ENCODE results near the gene KMT5C.

The KMT5C gene

GRCh38 chr19:55346725-55347441, 7.2 kb downstream of the KMT5C start:
- DNase-seq (ENCODE audit: low read depth, low spot score) = no peak

DNA sequence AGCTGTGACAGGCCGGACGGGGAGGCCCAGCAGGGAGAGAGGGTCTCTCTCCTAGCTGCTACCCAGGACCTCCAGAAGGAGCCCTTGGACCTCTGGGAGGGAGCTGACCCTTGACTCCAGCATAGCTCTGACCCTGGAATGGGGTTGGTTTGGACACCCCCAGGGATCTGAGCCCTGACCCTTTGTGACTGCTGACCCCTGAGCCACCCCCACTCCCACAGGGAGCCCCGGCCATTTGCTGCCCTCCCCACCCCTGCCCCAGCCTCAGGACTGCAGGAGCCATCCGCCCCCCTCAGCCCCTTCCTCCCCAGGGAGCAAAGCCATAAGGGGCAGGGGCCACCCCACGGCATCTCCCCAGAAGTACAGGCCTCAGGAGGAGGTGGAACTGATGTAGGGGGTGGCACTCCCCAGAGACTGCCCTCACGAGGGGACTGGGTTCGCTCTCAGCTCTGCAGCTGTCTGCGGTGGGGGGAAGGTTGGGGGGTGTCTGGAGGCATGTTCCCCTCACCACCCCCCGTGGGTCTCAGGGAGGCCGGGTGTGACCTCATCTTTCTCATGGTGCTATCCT, 7.8 kb downstream of the KMT5C start:
- no peak for DNase-seq (ENCODE audit: low read depth, low spot score)

DNA sequence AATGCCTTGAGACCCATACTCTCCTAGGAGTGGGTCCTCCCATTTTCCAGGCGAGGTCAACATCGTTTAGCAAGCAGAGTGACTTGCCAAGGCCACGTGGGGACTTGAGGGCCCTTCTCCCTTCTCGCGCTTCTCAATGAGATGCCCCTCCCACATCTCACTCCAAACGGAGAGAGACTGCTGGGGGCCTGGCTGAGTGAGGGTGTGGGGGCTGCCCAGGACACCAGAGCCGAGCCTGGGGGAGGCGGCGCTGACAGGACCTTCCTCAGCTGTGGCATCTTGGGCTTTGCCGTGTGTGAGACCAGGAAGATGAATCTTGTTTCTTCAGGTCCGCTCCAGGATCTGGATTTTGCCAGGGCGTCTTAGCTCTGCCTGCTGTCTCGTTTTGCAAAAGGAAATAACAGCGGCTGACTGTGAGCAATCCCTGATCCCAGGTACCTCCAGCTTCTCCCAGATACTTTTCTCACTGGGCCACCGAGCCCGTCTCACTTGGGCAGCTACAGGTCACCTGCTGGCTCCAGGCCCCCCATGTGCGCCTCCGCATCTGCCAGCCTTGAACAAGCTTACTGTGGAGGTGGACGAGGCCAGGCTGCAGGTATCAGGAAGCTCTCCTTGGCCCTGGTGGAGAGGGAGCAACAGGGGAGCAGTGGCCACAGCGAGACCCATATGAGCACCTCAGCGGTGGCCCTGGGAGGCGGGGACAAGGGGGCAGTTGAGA, 8.8 kb downstream of the KMT5C start:
- DNase-seq (ENCODE audit: low read depth, low spot score) = no peak

DNA sequence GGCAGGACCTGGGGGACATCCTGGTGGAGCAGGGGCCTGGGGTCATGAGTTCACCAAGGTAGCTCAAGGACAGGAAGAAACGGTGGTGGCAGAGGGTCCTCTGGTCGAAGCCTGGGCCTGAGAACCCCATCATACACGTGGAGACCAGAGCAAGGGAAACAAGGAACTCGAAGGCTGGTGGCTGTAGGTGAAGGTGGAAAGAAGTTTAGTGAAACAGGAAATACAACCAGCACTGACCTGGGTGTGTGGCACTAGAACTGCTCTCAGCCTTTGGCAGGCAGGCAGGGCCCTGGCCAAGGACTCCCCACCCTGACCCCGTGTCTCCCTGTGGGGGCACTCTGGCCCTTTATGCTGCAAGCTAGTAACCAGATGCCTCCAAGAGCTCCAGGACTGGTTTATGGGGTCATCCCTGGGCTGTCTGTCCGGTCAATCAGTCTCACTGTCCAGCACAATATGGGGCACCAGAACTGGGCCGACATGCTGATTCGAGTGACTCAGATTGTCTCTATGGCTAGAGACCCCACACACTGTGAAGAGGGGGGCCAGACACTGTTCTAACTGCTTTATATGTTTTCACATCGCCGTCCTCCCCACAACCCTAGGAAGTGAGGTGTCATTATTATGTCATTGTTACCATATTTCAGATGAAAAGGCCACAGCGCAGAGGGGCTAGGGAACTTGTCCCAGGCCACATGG, 11.1 kb downstream of the KMT5C start:
- DNase-seq (ENCODE audit: low read depth, low spot score) = no peak

DNA sequence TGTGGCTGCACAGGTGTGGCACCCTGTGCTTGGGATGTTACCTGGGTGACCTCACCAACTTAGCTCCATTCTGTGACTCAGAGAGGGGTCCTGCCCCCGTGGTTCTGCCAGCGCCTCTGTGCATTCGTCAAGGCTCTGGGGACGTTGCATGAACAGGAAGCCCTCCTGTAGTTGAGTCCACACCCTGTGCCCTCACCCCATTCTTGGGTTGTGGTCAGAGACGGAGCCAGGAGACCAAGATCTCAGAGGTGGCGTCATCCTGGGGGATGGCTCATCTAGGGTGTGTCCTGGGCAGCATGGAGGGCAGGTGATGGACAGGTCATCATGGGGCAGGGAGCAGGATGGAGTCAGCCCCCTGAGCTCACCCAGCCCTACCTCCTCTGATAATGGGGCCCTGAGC, 12.4 kb downstream of the KMT5C start:
- no peak for DNase-seq (ENCODE audit: low read depth, low spot score)

DNA sequence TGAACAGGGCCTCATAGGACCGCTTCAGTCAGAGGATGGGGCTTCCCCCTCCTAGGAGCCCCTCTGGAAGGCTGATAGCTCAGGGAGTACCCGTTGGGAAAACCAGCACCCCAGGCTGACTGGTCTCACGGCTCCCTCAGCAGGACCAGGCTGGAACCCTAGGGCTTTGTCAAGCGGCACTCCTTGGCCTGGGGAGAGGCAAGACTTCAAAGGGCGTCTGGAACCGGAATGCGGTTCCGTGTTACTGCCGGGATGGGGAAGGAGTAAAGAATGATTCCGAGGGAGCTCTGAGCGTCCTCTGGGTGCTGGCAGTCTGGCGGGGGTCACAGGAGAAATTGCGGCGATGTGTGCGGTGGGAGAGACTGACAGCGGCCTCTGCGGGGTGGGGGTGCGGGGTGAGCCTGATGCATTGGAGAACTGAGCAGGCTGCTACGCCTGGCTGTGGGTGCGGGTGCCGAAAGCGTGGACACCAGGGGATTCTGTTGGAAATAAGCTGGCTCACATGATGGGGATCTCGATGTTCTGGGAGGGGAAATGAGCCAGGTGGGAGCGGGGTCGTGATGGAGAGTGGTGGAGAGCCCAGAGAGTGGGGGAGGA, 13.0 kb downstream of the KMT5C start:
- no peak for DNase-seq (ENCODE audit: low read depth, low spot score)

GRCh38 chr19:55353356-55353802, 13.7 kb downstream of the KMT5C start:
- no peak for DNase-seq (ENCODE audit: low read depth, low spot score)

DNA sequence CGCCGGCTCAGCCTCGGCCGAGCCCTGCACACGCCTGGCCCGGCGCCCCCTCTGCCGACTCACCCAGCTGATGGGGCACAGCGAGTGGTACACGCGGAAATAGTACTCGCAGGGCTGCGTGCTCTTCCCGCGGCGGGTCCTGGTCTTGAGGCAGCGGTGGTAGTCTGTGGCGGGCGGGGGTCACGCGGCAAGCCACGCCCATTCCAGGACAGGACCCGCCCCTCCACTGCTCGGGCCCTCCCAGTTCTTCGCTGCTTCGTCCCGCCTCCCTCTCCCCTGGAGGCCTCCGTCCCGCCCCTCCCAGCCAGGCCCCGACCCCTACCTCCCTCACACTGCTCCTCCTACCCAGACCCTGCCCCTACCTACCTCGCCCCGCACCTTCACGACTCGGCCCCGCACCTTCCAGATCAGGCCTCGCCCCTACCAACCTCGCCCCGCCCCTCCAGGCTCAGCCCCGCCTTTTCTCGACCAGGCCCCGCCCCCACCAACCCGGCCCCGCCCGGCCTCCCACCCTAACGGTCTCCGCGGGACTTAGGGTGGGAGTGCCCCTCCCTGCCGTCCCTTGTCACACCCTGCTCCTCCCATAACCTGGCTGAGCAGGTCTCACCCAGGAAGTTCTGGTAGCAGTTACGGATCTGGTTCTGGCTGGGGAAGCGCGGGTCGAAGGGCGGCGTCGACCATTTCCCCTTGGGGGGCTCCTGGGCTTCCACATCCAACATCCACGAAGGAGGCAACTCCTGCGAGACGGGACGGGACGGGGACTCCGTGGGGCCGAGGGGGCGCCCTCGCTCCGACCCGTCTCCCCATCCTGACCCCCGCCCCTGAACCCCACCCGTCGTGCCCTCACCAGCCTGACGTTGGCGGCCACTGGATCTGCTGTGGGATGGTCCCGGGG, 14.4 kb downstream of the KMT5C start:
- no peak for DNase-seq (ENCODE audit: low read depth, low spot score)

DNA sequence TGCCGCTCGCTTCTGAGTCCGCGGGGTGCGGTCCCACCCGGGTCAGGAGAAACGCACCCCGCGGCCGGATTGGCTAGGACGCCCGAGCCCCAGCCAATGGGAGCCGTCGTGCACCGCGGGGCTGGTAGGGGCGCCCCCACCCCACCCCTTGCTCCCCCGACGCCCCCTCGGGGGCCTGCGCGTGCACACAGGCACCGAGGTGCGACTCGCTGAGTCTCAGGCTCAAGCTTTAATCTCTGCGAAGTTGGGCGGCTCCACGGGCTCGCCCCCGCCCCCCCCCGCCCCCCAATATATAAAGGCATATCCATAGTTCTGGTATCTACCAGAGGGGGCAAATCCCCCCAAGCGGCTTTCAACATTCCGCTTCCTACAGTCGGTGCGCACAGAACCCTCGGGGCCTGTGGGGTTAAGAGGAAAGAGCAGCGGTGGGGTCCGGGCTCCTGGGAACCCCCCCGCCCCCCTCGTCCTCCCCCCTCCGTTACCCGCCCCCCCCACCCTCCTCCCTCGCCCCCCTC, 15.1 kb downstream of the KMT5C start, which contains the start of gene COX6B2:
COX6B2 (minus strand) TSS at position 22 of the 515 bp plus-strand sequence. CDS start 198 bp downstream, outside the sequence.
- DNase-seq (ENCODE audit: low read depth, low spot score) = no peak

DNA sequence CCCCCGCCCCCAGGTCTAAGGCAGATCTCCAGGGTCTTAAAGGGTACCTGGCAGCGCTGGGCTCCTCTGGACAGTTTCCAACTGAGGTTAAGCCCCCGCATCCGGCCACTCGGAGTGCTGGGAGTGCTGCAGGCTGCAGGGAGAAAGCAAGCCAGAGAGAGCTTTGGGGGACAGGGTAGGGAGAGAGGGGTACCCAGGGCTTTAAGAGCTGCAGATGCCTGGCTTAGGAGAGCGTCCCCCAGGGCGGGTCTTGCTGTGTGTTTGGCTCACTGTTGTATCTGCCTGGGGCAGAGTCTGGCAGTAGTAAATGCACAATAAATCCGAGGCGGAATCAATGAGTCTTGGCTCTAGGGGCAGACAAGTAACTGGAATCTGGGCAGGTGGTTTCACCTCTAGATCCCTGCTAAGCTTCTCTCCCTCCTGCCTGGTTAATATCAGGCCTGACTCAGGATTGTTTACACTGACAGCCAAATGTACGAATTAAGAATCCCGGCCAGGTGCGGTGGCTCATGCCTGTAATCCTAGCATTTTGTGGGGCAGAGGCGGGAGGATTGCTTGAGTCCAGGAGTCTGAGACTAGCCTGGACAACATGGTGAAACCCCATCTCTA, 15.6 kb downstream of the KMT5C start:
- DNase-seq (ENCODE audit: low read depth, low spot score) = no peak

- DNase-seq (ENCODE audit: low read depth, low spot score) = no peak
Observed at GRCh38 chr19:55358493-55358892, 18.8 kb downstream of the KMT5C start.

DNA sequence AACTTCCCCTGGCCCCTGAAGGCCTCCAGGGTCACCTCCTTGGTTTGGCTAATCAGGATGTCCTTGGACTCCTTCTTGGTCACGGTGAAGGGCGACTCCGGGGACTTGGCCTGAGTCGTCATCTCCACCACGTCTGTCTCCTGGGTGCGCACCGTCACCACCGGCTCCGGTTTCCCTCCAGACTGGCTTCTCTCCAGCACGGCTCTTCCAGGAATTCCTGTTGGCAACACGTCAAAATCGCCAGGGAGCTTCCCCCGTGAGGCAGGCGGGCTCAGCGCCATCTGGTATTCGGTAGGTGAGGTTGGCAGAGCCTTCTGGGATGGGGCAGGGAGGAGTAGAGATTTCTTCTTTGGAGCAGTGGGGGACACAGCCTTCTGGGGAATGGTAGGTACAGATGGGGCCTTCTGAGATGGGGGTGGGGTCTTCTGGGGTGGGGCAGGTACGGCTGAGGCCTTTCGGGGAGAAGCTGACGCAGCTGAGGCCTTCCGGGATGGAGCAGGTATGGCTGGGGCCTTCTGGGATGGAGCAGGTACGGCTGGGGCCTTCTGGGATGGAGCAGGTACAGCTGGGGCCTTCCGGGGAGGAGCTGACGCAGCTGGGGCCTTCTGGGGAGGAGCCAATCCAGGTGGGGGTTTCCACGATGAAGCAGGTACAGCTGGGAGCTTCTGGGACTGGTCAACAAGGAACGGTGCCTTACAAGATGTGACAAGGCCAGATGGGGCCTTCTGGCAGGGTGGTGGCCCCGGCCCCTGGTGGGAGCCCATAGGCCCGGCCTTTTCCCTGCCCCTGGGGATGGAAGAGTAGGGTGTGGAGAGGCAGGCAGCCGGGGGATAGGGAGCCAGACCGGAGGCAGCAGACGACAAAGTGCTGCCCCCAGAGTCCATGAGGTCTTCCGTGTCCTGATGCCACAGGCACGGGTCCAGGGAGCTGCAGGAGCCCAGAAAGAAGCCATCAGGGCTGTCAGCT, 19.6 kb downstream of the KMT5C start:
- no peak for DNase-seq (ENCODE audit: low read depth, low spot score)

- DNase-seq (ENCODE audit: low read depth, low spot score) = no peak
Observed at GRCh38 chr19:55360902-55361301, 21.2 kb downstream of the KMT5C start.

DNA sequence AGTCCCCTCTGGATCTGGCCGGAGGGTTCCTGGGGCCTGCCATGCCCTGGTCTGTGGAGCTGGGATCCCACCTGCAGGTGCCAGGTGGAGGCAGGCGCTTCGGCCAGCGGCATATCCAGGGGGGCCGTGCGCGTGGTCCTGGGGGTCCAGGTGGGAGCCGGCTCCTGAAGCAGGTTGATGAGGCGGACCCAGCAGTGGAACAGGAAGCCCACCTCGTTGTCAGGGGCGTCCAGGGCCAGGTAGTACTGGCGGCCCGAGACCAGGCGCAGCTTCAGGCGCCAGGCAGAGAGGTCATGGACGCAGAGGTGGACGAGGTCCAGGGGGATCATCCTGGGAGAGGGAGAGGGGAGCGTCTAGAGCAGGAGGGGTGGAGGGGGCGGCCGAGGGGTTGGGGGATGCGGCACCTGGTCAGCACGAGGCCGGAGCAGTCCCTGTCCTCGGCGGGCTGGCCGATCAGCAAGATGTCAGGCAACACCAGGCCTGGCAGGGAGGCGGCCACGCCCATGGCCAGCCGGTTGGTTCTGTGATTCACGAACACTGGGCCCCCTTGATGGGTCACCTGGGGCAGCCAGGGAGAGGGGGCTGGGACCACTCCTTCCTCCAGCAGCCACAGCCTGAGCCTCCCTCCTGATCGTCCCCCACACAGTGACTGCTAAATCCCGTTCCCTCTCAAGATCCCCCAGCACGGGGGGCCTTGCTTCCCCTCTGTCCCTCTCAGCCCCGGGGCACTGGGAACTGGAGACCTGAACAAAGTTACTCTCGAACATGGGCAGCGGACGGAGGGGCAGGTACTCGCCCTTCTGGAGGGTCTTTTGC, 22.7 kb downstream of the KMT5C start:
- no peak for DNase-seq (ENCODE audit: low read depth, low spot score)

DNA sequence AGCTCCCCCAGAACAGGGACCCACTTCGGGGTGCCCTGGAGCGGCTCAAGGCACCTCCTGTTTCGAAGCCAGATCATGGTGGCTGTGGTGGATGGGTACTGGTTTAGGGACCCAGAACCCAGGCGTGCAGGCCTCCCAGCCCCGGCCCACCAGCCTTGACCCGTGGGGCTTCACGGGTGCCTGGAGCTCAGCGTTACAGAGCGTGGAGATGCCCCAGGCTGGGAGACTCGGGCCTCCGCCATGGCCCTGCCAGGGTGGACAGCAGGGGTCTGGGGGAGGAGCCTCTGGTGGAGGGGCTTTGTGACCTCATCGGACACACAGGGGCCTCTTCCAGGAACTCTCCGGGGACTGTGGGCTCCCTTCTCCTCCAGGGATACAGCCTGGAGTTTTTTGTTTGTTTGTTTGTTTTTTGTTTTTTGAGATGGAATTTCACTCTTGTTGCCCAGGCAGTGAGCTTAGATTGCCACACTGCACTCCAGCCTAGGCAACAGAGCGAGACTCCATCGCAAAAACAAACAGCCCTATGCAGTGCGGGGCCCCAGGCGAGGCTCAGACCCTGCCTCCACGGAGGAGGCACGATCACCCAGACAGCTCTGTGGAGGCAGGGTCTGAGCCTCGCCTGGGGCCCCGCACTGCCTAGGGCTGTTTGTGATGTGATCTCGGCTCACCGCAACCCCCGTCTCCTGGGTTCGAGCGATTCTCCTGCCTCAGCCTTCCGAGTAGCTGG, 23.5 kb downstream of the KMT5C start, which contains the start of gene GARIN5B:
GARIN5B (minus strand) TSS at position 271 of the 727 bp plus-strand sequence; CDS start at position 77, 194 bp downstream.
- DNase-seq (ENCODE audit: low read depth, low spot score) = no peak

GRCh38 chr19:55365245-55365644, 25.6 kb downstream of the KMT5C start:
- DNase-seq (ENCODE audit: low read depth, low spot score) = no peak

DNA sequence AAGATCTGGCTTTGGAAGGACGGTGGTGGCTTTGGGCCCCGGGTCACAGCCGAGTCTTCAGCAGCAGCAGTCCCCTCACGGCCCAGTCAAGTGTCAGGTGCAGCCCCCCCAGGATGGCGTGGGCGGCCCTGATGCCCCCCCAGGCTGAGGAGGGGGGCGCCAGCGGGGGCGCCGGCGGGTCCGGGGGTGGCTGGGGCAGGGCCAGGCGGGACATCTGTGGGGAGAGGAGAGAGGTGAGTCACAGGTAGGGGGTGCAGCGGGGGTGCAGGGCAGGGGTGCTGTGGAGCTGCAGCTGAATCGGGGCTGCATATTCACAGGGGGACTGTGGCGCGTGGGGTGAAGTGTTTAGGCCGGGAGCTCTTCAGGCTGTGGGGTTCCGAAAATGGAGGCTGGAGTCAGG, 26.3 kb downstream of the KMT5C start:
- DNase-seq (ENCODE audit: low read depth, low spot score) = no peak
